IMR-90 (cell line): ENCODE data around the gene PLXND1. TPM values are rescaled to one million over a fixed set of nuclear protein-coding genes. Genes with fewer than 3 reads are reported as not detected.

ENCODE experiments used
- ATAC-seq: fragments of 200-7000 bp; cut with Tn5 transposase; 2 replicates; pipeline ENCODE4 v1.9.1; 2020; ENCODE audit warnings: low read depth, mild to moderate bottlenecking, moderate library complexity
- BruUV-seq: library from RNA; stranded (reverse); fragments of 400-500 nt; replicated peaks from 2 replicates; lab custom pipeline; 2021; lab: Mats Ljungman, UMichigan
- CTCF ChIA-PET: fragments of 300-600 bp; formaldehyde crosslinking; extraction: SDS; loops from one replicate; lab custom pipeline; 2021; ENCODE audit warnings: antibody characterized with exemption; lab: Yijun Ruan, JAX
- POLR2A ChIA-PET: fragments of 300-600 bp; sonication (Branson Sonifier 250); formaldehyde crosslinking; loops from one replicate; lab custom pipeline; 2022; ENCODE audit warnings: antibody characterized with exemption; ENCODE audit not compliant: unreplicated experiment; lab: Charles Lee
- DNase-seq: peaks from one replicate; pipeline ENCODE4 v3.0.0; 2013
- H2AFZ ChIP-seq: replicated peaks from 2 replicates; pipeline ENCODE3; 2013; ENCODE audit warnings: low read length, mild to moderate bottlenecking; ENCODE audit not compliant: poor library complexity
- H2AK5ac ChIP-seq: 2 replicates; pipeline ENCODE4 v1.6.1; 2013; ENCODE audit warnings: low read depth, low read length, inconsistent platforms
- H2AK9ac ChIP-seq: replicated peaks from 2 replicates; pipeline ENCODE3; 2013; ENCODE audit warnings: mild to moderate bottlenecking, low read depth, low read length, moderate library complexity; ENCODE audit not compliant: poor library complexity
- H2BK120ac ChIP-seq: 2 replicates; pipeline ENCODE4 v1.6.1; 2013; ENCODE audit warnings: low read depth, low read length, inconsistent platforms
- H2BK15ac ChIP-seq: 3 replicates; pipeline ENCODE4 v1.6.1; 2013; ENCODE audit warnings: low read depth, low read length, inconsistent platforms
- H2BK20ac ChIP-seq: 2 replicates; pipeline ENCODE4 v1.6.1; 2013; ENCODE audit warnings: low read depth, mild to moderate bottlenecking, inconsistent platforms, low read length, moderate library complexity
- H2BK5ac ChIP-seq: 2 replicates; pipeline ENCODE4 v1.6.1; 2013; ENCODE audit warnings: mild to moderate bottlenecking, low read depth, low read length, inconsistent platforms; ENCODE audit not compliant: poor library complexity, severe bottlenecking
- H3K14ac ChIP-seq: replicated peaks from 2 replicates; pipeline ENCODE4 v1.6.1; 2013; ENCODE audit warnings: low read depth, low read length, inconsistent platforms
- H3K18ac ChIP-seq: 2 replicates; pipeline ENCODE4 v1.6.1; 2013; ENCODE audit warnings: low read depth, low read length, control low read depth
- H3K23ac ChIP-seq: 2 replicates; pipeline ENCODE4 v1.6.1; 2013; ENCODE audit warnings: low read depth, low read length, inconsistent platforms
- H3K27ac ChIP-seq: 2 replicates; pipeline ENCODE4 v1.5.1; 2013; ENCODE audit warnings: mild to moderate bottlenecking, control low read depth, low read length; ENCODE audit not compliant: insufficient read depth
- H3K27me3 ChIP-seq: 2 replicates; pipeline ENCODE4 v1.6.1; 2013; ENCODE audit warnings: low read length; ENCODE audit not compliant: control insufficient read depth, insufficient read depth
- H3K36me3 ChIP-seq: 2 replicates; pipeline ENCODE4 v1.6.1; 2013; ENCODE audit warnings: low read length, mixed read lengths; ENCODE audit not compliant: control insufficient read depth, insufficient read depth
- H3K4ac ChIP-seq: 2 replicates; pipeline ENCODE4 v1.6.1; 2013; ENCODE audit warnings: low read depth, low read length, inconsistent platforms
- H3K4me1 ChIP-seq: 2 replicates; pipeline ENCODE4 v1.6.1; 2013; ENCODE audit warnings: low read length, mixed read lengths; ENCODE audit not compliant: control insufficient read depth, insufficient read depth
- H3K4me2 ChIP-seq: 2 replicates; pipeline ENCODE4 v1.6.1; 2013; ENCODE audit warnings: low read depth, mild to moderate bottlenecking, control low read depth, low read length, moderate library complexity
- H3K4me3 ChIP-seq: 2 replicates; pipeline ENCODE4 v1.5.1; 2013; ENCODE audit warnings: low read depth, mild to moderate bottlenecking, control low read depth, low read length, moderate library complexity; ENCODE audit not compliant: insufficient read depth
- H3K56ac ChIP-seq: 2 replicates; pipeline ENCODE4 v1.6.1; 2013; ENCODE audit warnings: low read length, inconsistent platforms; ENCODE audit not compliant: insufficient read depth; ENCODE audit errors: extremely low read depth
- H3K79me1 ChIP-seq, 2 experiments: 2 replicates each; pipeline ENCODE4 v1.6.1; 2013; ENCODE audit warnings: low read length in 2 of 2, inconsistent platforms in 1 of 2, low read depth in 1 of 2
- H3K9ac ChIP-seq: 2 replicates; pipeline ENCODE4 v1.6.1; 2013; ENCODE audit warnings: low read depth, low read length, control low read depth
- H3K9me1 ChIP-seq: 2 replicates; pipeline ENCODE4 v1.6.1; 2013; ENCODE audit warnings: low read length, inconsistent platforms; ENCODE audit not compliant: insufficient read depth
- H3K9me3 ChIP-seq: 2 replicates; pipeline ENCODE4 v1.6.1; 2013; ENCODE audit warnings: low read length; ENCODE audit not compliant: control insufficient read depth, insufficient read depth
- H4K20me1 ChIP-seq: 2 replicates; pipeline ENCODE4 v1.6.1; 2013; ENCODE audit warnings: low read length, inconsistent platforms; ENCODE audit not compliant: insufficient read depth
- H4K5ac ChIP-seq: 2 replicates; pipeline ENCODE4 v1.6.1; 2013; ENCODE audit warnings: mild to moderate bottlenecking, low read depth, low read length, control low read depth
- H4K8ac ChIP-seq, 2 experiments: 2 replicates each; pipeline ENCODE4 v1.6.1; 2013; ENCODE audit warnings: low read depth in 2 of 2, low read length in 2 of 2, control low read depth in 1 of 2, inconsistent platforms in 1 of 2
- H4K91ac ChIP-seq: 2 replicates; pipeline ENCODE4 v1.6.1; 2013; ENCODE audit warnings: low read depth, low read length, inconsistent platforms; ENCODE audit not compliant: insufficient read depth
- CEBPB ChIP-seq: IDR thresholded peaks from 2 replicates; pipeline ENCODE4 v1.6.1; 2012; ENCODE audit warnings: low read depth, low read length, improper control_type of control experiment
- MAFK ChIP-seq: IDR thresholded peaks from 2 replicates; pipeline ENCODE4 v1.6.1; 2012; ENCODE audit warnings: low read depth, low read length, improper control_type of control experiment
- NFE2L2 ChIP-seq: fragments of 150-350 bp; IDR thresholded peaks from 2 replicates; pipeline ENCODE4 v1.6.1; 2016; ENCODE audit warnings: low read depth, mild to moderate bottlenecking, low read length
- RFX5 ChIP-seq: IDR thresholded peaks from 2 replicates; pipeline ENCODE4 v1.8.0; 2012; ENCODE audit warnings: low read depth, mild to moderate bottlenecking, low read length, moderate library complexity
- SMC3 ChIP-seq: fragments of 150-350 bp; IDR thresholded peaks from 2 replicates; pipeline ENCODE4 v1.6.1; 2016; ENCODE audit warnings: low read depth, mild to moderate bottlenecking, antibody characterized with exemption, low read length, moderate library complexity
- WGBS, 2 experiments: methylation state at CpG; one replicate each; pipeline versions ENCODE4 v1.1.5 to v1.1.7; 2013; ENCODE audit warnings: missing lambda C conversion rate in 2 of 2; ENCODE audit not compliant: insufficient read length in 1 of 2; ENCODE audit errors: extremely low coverage in 2 of 2; 5-methylcytosine and 5-hydroxymethylcytosine counted together
- dilution Hi-C: fragments of 300-500 bp; cut with HindIII; formaldehyde crosslinking; loops from one replicate; pipeline ENCODE4 v1.14.3; 2018; ENCODE audit warnings: low sequenced_read_pairs; ENCODE audit not compliant: unreplicated experiment
- in situ Hi-C: fragments of 300-500 bp; cut with MboI; formaldehyde crosslinking; loops from 3 replicates; pipeline ENCODE4 v1.14.3; 2019; ENCODE audit warnings: low sequenced_read_pairs, inconsistent platforms, mixed read lengths
- intact Hi-C: fragments of 100-400 bp; cut with micrococcal nuclease; formaldehyde crosslinking; loops from 2 replicates; pipeline ENCODE4 v1.10.0; 2022
- polyA plus RNA-seq, 3 experiments: library from polyadenylated mRNA; depleted of rRNA; stranded (reverse); fragments of >200 nt; gene quantifications; 2 replicates each; pipeline ENCODE4 v1.2.3, GENCODE V29; 2012; ENCODE audit warnings: low replicate concordance in 1 of 3
- total RNA-seq: library from RNA; depleted of rRNA; stranded (reverse); fragments of >200 nt; gene quantifications from 2 replicates; pipeline ENCODE4 v1.2.3, GENCODE V29; 2012
- TF ChIP-seq, protein P1 (sequence below): conservative IDR thresholded peaks from 2 replicates; pipeline ENCODE4 v1.5.1; 2012; ENCODE audit warnings: mild to moderate bottlenecking, low read depth, low read length, improper control_type of control experiment

The PLXND1 gene
- total and polyA plus RNA-seq, 2 of the 4 experiments (the other 2 are of a cell fraction): 19.2 to 67.1 TPM

GRCh38 chr3:129540776-129541516, 65.5 kb downstream of the PLXND1 start:
- ATAC-seq: no peak

More at GRCh38 chr3:129540776-129541516, 65.5 kb downstream of the PLXND1 start:
- WGBS, 2 experiments: no CpG with 5 or more reads among the region's 11 CpGs
- intact Hi-C loops (no loop called here), dilution Hi-C loops (no loop called here), in situ Hi-C loops (no loop called here)
- H3K18ac ChIP-seq: no peak overlapping the region
- H3K4me3 ChIP-seq: no peak overlapping the region
- POLR2A ChIA-PET: no interaction called here
- no peak overlapping the region for H2BK15ac ChIP-seq
- H4K91ac ChIP-seq: no peak overlapping the region
- no peak overlapping the region for H3K9ac ChIP-seq
- no peak overlapping the region for H4K8ac ChIP-seq
- H4K5ac ChIP-seq: no peak overlapping the region
- no peak overlapping the region for H3K27ac ChIP-seq
- H3K23ac ChIP-seq: no peak overlapping the region
- CTCF ChIA-PET: no interaction called here
- peaks cover 5% of the 10 kb centered on the region; the same call in 1 of the 2 replicates for H3K27me3 ChIP-seq
- no peaks in the 10 kb centered on the region for H3K4me1 ChIP-seq
- DNase-seq: no peak
- no peak overlapping the region for H3K14ac ChIP-seq
- no peak overlapping the region for H2BK5ac ChIP-seq
- no peak for TF ChIP-seq CEBPB
- TF ChIP-seq NFE2L2: no peak
- TF ChIP-seq RFX5: no peak
- TF ChIP-seq SMC3: no peak
- TF ChIP-seq, protein P1, sequence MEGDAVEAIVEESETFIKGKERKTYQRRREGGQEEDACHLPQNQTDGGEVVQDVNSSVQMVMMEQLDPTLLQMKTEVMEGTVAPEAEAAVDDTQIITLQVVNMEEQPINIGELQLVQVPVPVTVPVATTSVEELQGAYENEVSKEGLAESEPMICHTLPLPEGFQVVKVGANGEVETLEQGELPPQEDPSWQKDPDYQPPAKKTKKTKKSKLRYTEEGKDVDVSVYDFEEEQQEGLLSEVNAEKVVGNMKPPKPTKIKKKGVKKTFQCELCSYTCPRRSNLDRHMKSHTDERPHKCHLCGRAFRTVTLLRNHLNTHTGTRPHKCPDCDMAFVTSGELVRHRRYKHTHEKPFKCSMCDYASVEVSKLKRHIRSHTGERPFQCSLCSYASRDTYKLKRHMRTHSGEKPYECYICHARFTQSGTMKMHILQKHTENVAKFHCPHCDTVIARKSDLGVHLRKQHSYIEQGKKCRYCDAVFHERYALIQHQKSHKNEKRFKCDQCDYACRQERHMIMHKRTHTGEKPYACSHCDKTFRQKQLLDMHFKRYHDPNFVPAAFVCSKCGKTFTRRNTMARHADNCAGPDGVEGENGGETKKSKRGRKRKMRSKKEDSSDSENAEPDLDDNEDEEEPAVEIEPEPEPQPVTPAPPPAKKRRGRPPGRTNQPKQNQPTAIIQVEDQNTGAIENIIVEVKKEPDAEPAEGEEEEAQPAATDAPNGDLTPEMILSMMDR: no peak
- no peak for TF ChIP-seq MAFK
- no peak overlapping the region for H2AFZ ChIP-seq
- H3K4ac ChIP-seq: no peak overlapping the region
- H3K9me1 ChIP-seq: no peaks in the 10 kb centered on the region
- H2AK9ac ChIP-seq: no peak overlapping the region
- no peak overlapping the region for H2BK20ac ChIP-seq
- no peaks in the 10 kb centered on the region for H3K79me1 ChIP-seq
- no TSS peak for BruUV-seq
- no peak overlapping the region for H2AK5ac ChIP-seq
- H3K4me2 ChIP-seq: no peak overlapping the region
- H4K20me1 ChIP-seq: no peaks in the 10 kb centered on the region
- H3K56ac ChIP-seq: no peak overlapping the region
- H2BK120ac ChIP-seq: no peak overlapping the region
- H3K9me3 ChIP-seq: no peaks in the 10 kb centered on the region
- no peaks in the 10 kb centered on the region for H3K36me3 ChIP-seq
